Astrocyte of the spinal cord (primary cell): ENCODE results near the gene C10orf62.
A peak's percentile ranks its signal among the peaks of the same experiment; 100 is the strongest.

ENCODE experiments used
- DNase-seq: peaks from one replicate; pipeline ENCODE4 v3.0.0; 2011; ENCODE audit warnings: low read depth, low spot score
- H3K4me3 ChIP-seq: 2 replicates; pipeline ENCODE4 v1.5.1; 2011; ENCODE audit warnings: low read depth, mild to moderate bottlenecking, low read length, moderate library complexity
- in situ Hi-C: cut with HindIII; loops from 2 replicates; pipeline ENCODE4 v1.10.0; 2017; ENCODE audit warnings: low sequenced_read_pairs
- TF ChIP-seq, protein P1 (sequence below): IDR thresholded peaks from 2 replicates; pipeline ENCODE4 v1.5.1; 2012; ENCODE audit warnings: low read depth, mild to moderate bottlenecking, low read length, inconsistent platforms

The C10orf62 gene

DNA sequence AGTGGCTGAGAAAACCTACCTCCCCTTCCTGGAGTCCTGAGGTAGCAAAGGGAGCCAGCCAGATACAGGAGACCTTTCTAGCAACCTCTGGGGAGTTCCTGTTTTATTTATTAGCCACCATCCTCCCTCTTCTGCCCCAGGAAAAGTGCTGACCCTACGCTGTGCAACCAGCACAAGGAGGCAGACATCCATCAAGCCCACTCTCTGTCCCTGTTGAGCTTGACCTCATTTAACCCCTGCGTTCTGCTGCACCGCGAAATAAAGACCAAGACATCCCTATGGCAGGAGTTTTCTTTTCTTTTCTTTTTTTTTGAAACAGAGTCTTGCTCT, 42.3 kb upstream of the C10orf62 start:
- no peak for DNase-seq
- TF ChIP-seq, protein P1, sequence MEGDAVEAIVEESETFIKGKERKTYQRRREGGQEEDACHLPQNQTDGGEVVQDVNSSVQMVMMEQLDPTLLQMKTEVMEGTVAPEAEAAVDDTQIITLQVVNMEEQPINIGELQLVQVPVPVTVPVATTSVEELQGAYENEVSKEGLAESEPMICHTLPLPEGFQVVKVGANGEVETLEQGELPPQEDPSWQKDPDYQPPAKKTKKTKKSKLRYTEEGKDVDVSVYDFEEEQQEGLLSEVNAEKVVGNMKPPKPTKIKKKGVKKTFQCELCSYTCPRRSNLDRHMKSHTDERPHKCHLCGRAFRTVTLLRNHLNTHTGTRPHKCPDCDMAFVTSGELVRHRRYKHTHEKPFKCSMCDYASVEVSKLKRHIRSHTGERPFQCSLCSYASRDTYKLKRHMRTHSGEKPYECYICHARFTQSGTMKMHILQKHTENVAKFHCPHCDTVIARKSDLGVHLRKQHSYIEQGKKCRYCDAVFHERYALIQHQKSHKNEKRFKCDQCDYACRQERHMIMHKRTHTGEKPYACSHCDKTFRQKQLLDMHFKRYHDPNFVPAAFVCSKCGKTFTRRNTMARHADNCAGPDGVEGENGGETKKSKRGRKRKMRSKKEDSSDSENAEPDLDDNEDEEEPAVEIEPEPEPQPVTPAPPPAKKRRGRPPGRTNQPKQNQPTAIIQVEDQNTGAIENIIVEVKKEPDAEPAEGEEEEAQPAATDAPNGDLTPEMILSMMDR: no peak
- in situ Hi-C loops: no loop called here
- no peak overlapping the region for H3K4me3 ChIP-seq

DNA sequence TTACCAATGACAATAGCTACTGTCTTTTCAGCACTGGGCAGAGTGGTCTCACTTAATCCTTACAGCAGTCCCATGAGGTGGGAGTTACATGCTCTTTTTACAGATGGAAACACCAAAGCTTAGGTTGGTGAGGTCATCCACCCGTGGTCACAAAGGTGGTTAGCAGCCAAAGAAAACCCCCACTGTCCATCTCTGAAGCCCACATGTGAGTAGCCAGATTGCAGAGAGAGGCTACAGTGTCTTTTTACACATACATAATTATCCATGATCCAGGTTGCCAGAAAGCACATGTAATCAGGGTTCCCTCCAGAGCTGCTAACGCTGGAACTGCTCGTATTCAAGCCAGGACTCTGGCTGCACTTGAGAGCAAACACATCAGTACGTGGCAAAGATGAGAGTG, 41.6 kb upstream of the C10orf62 start:
- DNase-seq: peak; percentile 17
- in situ Hi-C loops: no loop called here
- no peak overlapping the region for H3K4me3 ChIP-seq
- TF ChIP-seq, protein P1: no peak

DNA sequence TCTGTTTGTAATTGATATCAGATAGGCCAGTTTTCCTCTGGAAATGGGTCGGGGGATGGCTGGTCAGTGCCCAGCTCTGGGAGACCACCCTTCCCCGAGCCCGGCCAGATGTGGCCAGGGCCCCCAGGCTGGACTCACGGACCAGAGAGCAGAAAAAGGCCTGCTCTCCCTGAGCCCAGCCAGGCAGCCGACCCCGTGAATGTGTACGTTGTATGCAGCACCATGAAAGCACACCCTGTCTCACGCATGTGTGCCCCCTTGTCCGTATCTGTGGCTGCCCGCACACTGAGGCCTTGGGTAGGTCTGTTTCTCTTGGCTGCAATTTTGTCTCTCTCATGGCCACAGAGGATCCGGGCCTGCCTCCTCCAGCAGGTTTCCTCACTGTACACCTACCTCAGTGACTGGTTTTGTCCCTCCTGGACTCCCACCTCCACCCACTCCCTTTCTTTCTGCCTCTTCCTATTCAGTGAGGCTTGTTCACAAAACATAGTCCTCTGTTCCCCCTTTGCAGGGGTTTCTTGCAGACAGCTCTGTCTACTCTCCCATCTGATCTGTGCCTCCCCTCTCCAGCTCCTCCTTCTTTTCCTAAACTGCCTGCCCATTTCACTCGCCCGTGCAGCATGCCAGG, 40.6 kb upstream of the C10orf62 start:
- in situ Hi-C loops: no loop called here
- TF ChIP-seq, protein P1: no peak
- DNase-seq: no peak
- no peak overlapping the region for H3K4me3 ChIP-seq

DNA sequence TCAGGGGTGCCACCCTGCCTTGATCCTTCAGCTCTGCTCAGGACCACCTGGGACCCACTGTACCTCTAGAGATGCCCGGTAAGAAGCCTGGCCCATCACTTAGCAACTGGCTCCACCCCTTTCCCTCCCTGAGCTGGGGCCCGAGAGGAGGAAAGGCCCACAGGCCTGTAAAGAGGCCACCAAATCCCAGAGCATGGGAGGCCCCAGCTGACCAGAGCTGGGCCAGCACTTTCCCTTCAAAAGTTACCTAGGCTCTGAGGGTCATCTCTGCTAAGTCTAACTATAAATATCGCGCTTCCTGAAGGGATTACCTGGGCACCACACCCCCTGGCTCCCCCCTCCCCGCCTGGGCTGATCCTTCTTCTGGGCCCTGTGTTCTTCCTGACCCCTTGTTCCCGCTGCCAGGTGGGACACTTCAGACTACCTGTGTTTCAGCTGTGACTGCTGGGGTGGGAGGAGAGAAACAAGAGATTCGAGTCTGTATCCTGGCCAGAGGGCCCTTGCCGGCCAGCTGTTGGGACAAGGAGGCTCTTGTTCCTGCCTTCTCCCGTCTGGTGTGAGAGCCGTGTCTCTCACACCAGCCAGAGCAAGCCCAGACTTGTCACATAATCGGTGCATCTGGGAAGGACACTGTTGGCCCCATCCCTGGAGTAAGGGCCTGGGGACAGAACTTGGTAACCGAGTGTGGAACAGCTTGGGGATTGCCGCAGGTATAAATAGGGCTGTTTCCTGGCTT, 39.8 kb upstream of the C10orf62 start:
- H3K4me3 ChIP-seq: no peak overlapping the region
- no peak for DNase-seq
- TF ChIP-seq, protein P1: no peak
- in situ Hi-C loops: no loop called here

DNA sequence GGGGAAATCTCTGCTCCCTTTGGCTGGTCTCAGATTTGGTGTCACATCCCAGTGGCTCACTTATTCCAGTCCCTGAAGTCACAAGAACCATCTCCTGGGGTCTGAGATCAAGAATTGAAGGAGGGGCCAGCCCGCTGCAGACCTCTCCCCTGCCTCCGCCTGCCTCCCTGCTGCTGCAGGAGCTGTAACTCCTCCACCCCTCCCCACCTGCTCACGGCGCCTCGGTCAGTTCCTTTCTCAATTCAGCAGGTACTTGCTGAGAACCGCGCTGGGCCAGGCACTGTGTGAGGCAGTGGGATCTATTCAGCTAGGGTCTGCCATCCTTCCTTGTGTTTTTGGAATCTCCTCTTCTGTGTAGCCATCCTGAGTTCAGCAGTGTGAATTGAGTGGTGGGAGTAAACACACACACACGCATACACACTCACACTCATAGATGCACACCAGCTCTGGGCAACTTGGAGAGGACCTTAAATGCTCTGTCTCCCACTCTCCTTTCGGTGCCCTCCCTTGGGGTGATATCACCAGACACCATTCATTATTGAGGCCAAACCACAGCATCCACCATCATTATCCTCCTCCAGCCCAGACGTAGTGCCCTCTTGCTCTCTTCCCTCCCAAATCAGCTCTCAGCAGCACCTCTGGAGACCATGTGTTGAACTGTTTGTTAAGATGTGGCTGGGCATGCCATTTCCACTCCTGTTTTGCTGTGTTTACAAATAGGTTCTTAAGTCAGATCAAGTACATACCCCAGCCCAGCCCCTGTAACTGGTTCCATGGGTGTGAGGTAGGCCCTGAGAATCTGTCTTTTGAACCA, 39.0 kb upstream of the C10orf62 start:
- TF ChIP-seq, protein P1: no peak
- in situ Hi-C loops: no loop called here
- H3K4me3 ChIP-seq: no peak overlapping the region
- DNase-seq: no peak

DNA sequence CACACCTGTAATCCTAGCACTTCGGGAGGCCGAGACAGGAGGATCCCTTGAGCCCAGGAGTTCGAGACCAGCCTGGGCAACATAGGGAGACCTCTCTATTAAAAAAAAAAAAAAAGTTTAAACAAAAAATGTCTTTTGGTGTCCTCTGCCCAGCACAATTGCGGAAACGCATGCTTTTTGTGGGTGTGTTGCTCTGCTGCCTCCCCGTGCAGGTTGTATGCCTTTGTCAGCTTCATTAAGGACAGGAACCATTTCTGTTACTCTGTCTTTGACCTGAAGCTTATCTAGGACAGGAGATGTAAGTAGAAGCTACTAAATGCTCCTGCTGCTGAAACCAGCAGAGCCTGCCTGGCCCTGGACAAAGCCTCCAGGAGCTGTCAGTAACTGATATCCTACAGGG, 38.2 kb upstream of the C10orf62 start:
- in situ Hi-C loops: no loop called here
- H3K4me3 ChIP-seq: no peak overlapping the region
- DNase-seq: no peak
- TF ChIP-seq, protein P1: no peak
